ENCODE data around the gene POLE2. TPM values are rescaled to one million over a fixed set of nuclear protein-coding genes. Genes with fewer than 3 reads are reported as not detected.
A peak's percentile ranks its signal among the peaks of the same experiment; 100 is the strongest.

POLE2 gene
- total RNA-seq, 3 donors from 2014 or later = 1.7 to 8.1 (median 2.9) TPM

DNA sequence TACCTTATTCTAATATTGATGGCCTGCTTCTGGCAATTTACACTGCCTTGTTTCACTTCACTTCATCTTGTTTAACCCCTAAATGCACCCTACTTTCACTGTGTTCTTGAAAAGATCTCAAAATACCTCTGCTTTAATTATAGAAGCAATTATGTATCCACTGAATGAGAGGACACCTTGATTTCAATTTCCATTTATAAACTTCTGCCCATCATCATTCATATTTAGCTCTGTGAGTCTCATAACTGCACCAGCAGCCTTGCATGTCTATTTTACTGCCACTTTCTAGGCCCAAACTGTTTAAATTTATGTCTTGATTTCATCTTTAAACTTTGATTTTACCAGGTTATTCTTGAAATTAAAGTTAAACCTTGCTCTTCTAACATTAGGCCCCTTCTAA is 45.9 kb downstream of the POLE2 start:
- intact Hi-C loops (cut with DNase I, micrococcal nuclease) = no loop called here
- Histone ChIP-seq H3K4me3 (no peak overlapping the region), H3K9me3 (no peaks in the 10 kb centered on the region), H3K36me3 (ENCODE audit: low read depth) (no peaks in the 10 kb centered on the region), H3K4me1 (ENCODE audit: low read depth) (peaks cover 31% of the 10 kb centered on the region)
- DNase-seq (no peak), ATAC-seq (no peak)
- TF ChIP-seq, protein P1, sequence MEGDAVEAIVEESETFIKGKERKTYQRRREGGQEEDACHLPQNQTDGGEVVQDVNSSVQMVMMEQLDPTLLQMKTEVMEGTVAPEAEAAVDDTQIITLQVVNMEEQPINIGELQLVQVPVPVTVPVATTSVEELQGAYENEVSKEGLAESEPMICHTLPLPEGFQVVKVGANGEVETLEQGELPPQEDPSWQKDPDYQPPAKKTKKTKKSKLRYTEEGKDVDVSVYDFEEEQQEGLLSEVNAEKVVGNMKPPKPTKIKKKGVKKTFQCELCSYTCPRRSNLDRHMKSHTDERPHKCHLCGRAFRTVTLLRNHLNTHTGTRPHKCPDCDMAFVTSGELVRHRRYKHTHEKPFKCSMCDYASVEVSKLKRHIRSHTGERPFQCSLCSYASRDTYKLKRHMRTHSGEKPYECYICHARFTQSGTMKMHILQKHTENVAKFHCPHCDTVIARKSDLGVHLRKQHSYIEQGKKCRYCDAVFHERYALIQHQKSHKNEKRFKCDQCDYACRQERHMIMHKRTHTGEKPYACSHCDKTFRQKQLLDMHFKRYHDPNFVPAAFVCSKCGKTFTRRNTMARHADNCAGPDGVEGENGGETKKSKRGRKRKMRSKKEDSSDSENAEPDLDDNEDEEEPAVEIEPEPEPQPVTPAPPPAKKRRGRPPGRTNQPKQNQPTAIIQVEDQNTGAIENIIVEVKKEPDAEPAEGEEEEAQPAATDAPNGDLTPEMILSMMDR (IDR thresholded peaks at IDR 0.05) = no peak

DNA sequence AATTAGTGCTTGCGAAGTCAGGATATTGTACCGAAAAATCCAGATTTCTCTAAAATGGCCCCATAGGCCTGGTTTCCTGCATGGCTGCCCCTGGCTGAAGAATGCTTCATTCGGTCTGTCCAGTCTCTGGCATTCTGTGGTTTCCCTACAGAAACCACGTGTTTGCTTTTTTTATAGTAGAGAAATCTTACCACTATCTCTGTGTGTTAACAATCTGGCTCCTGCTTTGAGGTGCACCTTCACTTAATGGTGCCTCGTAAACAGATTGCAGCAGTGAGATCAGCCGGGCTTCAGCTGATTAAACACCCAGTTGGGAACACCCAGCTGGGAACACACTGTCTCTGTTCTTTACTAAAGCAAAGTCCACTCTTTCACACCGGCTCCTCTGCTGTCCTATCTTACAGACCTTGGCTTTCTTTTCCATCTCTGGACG is 46.3 kb downstream of the POLE2 start:
- intact Hi-C loops (cut with DNase I, micrococcal nuclease) = no loop called here
- H3K9me3 ChIP-seq = no peaks in the 10 kb centered on the region
- H3K4me3 ChIP-seq = no peak overlapping the region
- H3K4me1 ChIP-seq (ENCODE audit: low read depth) = peaks cover 31% of the 10 kb centered on the region
- DNase-seq = peak; percentile 62 to 81 (median 63)
- H3K36me3 ChIP-seq (ENCODE audit: low read depth) = no peaks in the 10 kb centered on the region
- ATAC-seq = peak; percentile 99
- TF ChIP-seq, protein P1 (IDR thresholded peaks at IDR 0.05) = no peak

DNA sequence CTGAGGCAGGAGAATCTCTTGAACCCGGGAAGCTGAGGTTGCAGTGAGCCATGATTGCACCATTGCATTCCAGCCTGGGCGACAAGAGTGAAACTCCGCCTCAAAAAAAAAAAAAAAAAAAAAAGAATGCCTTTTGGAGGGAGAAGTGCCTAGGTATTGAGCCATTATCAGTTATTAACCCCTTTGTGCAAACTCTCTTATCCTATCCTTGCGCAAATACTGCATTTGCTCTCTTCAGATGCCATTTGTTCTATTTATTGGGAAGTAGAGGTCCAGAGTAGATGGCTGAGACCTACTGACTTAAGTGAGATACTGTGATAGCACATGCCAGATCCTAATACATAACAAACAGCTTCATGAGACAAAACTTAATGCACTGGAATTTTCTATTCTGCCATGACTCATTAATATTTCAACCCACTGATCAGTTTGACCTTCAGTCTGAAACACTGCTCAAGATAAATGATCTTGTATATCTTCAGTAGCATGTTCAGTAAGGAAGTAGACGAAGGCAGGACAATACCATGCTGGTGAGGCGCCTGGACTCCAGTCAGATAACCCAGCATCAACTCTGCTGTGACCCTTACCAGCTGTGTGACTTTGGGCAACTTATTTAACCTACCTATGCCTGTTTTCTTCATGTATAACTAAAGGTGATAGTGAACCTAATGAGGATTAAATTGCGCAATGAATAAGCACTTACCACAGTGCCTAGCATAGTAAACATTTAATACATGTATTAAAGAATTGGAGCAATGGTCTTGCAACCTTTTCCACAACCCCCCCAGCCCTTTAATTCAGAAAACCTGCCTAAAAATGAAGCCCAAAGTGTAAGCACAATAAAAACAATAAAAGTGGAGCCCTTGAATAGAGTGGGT is 47.2 kb downstream of the POLE2 start:
- Histone ChIP-seq H3K36me3 (ENCODE audit: low read depth) (no peaks in the 10 kb centered on the region), H3K9me3 (no peaks in the 10 kb centered on the region), H3K4me1 (ENCODE audit: low read depth) (peaks cover 34% of the 10 kb centered on the region), H3K4me3 (no peak overlapping the region)
- intact Hi-C loops (cut with DNase I, micrococcal nuclease) = no loop called here
- DNase-seq (no peak), ATAC-seq (no peak)
- TF ChIP-seq, protein P1 (IDR thresholded peaks at IDR 0.05) = no peak

DNA sequence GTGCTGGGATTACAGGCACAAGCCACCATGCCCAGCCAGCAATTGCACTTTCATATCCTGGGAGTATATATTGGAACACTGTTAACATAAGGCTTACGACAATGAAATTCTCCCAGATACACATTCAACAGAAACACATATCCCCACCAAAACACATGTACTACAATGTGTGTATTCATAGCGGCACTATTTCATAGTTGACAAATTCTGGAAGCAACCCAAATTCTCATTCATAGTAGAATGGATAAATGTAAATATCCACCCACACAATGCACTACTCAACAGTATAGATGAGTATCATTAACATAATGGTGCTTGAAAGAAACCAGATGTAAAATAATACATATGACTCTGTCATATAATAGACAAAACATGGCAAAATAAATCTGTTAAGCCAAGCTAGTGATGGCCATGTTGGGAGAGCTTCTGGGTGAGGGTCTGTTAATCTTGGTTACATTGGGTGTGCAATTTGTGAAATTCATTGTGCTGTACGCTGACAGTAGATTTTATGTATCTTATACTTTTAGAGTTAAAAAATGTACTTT is 50.4 kb downstream of the POLE2 start:
- peaks cover 28% of the 10 kb centered on the region for H3K4me1 ChIP-seq (ENCODE audit: low read depth)
- TF ChIP-seq, protein P1 (IDR thresholded peaks at IDR 0.05) = no peak
- no peak overlapping the region for H3K4me3 ChIP-seq
- intact Hi-C loops (cut with DNase I, micrococcal nuclease) = loop anchor here in 1 of 2 donors (10.0 kb wide), 1 partner anchor 127 kb away; the partner anchor contains the start of gene KLHDC2
- H3K36me3 ChIP-seq (ENCODE audit: low read depth) = no peaks in the 10 kb centered on the region
- no peak for ATAC-seq
- no peaks in the 10 kb centered on the region for H3K9me3 ChIP-seq
- DNase-seq = no peak

DNA sequence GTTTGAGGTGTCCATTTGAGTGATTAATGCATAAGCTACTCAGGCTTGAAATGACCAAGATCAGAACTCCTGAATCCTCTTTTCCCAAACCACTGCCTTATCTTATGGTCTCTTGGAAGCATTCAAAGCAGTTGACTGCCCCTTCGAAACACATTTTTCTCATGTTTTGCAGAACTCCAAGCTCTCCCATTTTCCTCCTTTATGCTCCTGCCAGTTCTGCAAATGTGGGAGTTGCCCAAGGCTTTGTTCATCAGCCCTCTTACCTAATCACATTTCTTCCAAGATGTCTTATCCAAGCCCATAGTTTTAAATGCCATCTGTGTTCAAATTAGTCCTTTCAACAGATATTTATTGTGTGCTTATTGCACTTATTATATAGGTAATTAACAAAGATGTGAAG is 51.1 kb downstream of the POLE2 start:
- H3K4me1 ChIP-seq (ENCODE audit: low read depth) = peaks cover 21% of the 10 kb centered on the region

More for the DNA sequence above, 51.1 kb downstream of the POLE2 start:
- intact Hi-C loops (cut with DNase I, micrococcal nuclease) = loop anchor here in 1 of 2 donors (10.0 kb wide), 1 partner anchor 128 kb away; the partner anchor contains the start of gene KLHDC2
- Histone ChIP-seq H3K4me3 (no peak overlapping the region), H3K9me3 (no peaks in the 10 kb centered on the region), H3K36me3 (ENCODE audit: low read depth) (no peaks in the 10 kb centered on the region)
- no peak for ATAC-seq
- TF ChIP-seq, protein P1 (IDR thresholded peaks at IDR 0.05) = no peak
- DNase-seq = no peak
